PFSK-1 (cell line): ENCODE measurements around the gene EPHB6.

ENCODE experiments used
- POLR2AphosphoS5 ChIP-seq: IDR thresholded peaks from 2 replicates; pipeline ENCODE4 v1.6.1; 2012; ENCODE audit warnings: low read depth, mild to moderate bottlenecking, control low read depth, low read length, moderate library complexity
- TAF1 ChIP-seq: IDR thresholded peaks from 2 replicates; pipeline ENCODE4 v1.6.1; 2012; ENCODE audit warnings: low read length, control low read depth, borderline replicate concordance; ENCODE audit not compliant: insufficient read depth
- TF ChIP-seq, protein P1 (sequence below), 2 experiments: IDR thresholded peaks; 2 replicates each; pipeline versions ENCODE4 v1.6.1 to v1.8.0; 2011 to 2012; ENCODE audit warnings: low read depth in 2 of 2, low read length in 2 of 2, control low read depth in 1 of 2, inconsistent platforms in 1 of 2, mild to moderate bottlenecking in 1 of 2, moderate library complexity in 1 of 2; ENCODE audit not compliant: insufficient read depth in 1 of 2

DNA sequence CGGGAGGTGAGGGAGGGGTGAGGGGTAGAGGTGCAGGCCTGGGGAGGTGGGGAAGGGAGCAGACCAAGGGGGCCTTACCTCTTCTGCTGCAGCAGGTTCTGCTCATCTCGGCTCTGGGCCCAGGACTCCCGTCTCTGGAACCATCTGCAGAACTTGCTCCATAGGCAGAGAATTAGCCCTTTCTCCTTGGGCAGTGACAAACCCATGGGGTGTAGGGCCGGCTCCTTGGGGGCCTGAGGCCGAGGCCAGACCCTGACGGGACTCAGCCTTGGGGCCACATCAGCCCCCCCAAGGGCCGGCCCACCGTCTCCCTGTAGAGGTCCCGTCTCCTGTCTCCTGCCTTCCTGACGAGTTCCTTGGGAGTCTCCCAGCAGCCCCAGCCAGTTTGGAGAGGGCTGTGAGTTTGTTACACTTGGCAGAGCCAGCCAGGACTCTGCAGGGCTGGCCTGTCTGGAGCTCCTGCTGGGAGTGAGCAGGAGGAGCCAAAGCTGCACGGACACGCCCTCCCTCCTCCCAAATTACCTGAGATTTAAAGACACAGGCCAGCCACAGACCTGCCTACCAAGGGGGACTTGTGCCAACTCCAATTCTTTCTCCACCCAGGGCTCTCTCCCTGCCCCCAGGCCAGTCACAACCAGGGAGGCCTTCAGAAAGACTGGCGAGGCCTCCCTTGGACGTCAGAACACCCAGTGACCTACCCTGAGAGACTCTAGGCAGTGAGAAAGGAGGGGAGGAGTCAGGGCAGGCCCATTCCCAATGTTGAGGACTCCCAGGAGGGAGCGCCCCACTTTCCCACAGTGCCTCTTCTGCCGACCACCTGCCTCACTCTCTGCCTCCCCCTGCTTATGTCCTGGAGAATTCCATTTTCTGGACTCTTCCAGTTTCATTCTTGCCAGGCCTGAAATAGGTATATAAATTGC is 30.7 kb downstream of the EPHB6 start, which contains the start of gene TRPV6:
- TF ChIP-seq POLR2AphosphoS5 (no peak), TAF1 (no peak)
- TF ChIP-seq, protein P1, sequence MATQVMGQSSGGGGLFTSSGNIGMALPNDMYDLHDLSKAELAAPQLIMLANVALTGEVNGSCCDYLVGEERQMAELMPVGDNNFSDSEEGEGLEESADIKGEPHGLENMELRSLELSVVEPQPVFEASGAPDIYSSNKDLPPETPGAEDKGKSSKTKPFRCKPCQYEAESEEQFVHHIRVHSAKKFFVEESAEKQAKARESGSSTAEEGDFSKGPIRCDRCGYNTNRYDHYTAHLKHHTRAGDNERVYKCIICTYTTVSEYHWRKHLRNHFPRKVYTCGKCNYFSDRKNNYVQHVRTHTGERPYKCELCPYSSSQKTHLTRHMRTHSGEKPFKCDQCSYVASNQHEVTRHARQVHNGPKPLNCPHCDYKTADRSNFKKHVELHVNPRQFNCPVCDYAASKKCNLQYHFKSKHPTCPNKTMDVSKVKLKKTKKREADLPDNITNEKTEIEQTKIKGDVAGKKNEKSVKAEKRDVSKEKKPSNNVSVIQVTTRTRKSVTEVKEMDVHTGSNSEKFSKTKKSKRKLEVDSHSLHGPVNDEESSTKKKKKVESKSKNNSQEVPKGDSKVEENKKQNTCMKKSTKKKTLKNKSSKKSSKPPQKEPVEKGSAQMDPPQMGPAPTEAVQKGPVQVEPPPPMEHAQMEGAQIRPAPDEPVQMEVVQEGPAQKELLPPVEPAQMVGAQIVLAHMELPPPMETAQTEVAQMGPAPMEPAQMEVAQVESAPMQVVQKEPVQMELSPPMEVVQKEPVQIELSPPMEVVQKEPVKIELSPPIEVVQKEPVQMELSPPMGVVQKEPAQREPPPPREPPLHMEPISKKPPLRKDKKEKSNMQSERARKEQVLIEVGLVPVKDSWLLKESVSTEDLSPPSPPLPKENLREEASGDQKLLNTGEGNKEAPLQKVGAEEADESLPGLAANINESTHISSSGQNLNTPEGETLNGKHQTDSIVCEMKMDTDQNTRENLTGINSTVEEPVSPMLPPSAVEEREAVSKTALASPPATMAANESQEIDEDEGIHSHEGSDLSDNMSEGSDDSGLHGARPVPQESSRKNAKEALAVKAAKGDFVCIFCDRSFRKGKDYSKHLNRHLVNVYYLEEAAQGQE (IDR thresholded peaks at IDR 0.05; ENCODE audit: insufficient read depth in 1 of 2, low read depth in 2 of 2, low read length in 2 of 2), result no peak
